Measurements from ENCODE around the gene DSCAML1.

Gene DSCAML1, protein sequence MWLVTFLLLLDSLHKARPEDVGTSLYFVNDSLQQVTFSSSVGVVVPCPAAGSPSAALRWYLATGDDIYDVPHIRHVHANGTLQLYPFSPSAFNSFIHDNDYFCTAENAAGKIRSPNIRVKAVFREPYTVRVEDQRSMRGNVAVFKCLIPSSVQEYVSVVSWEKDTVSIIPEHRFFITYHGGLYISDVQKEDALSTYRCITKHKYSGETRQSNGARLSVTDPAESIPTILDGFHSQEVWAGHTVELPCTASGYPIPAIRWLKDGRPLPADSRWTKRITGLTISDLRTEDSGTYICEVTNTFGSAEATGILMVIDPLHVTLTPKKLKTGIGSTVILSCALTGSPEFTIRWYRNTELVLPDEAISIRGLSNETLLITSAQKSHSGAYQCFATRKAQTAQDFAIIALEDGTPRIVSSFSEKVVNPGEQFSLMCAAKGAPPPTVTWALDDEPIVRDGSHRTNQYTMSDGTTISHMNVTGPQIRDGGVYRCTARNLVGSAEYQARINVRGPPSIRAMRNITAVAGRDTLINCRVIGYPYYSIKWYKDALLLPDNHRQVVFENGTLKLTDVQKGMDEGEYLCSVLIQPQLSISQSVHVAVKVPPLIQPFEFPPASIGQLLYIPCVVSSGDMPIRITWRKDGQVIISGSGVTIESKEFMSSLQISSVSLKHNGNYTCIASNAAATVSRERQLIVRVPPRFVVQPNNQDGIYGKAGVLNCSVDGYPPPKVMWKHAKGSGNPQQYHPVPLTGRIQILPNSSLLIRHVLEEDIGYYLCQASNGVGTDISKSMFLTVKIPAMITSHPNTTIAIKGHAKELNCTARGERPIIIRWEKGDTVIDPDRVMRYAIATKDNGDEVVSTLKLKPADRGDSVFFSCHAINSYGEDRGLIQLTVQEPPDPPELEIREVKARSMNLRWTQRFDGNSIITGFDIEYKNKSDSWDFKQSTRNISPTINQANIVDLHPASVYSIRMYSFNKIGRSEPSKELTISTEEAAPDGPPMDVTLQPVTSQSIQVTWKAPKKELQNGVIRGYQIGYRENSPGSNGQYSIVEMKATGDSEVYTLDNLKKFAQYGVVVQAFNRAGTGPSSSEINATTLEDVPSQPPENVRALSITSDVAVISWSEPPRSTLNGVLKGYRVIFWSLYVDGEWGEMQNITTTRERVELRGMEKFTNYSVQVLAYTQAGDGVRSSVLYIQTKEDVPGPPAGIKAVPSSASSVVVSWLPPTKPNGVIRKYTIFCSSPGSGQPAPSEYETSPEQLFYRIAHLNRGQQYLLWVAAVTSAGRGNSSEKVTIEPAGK (N-terminal part only)

DNA sequence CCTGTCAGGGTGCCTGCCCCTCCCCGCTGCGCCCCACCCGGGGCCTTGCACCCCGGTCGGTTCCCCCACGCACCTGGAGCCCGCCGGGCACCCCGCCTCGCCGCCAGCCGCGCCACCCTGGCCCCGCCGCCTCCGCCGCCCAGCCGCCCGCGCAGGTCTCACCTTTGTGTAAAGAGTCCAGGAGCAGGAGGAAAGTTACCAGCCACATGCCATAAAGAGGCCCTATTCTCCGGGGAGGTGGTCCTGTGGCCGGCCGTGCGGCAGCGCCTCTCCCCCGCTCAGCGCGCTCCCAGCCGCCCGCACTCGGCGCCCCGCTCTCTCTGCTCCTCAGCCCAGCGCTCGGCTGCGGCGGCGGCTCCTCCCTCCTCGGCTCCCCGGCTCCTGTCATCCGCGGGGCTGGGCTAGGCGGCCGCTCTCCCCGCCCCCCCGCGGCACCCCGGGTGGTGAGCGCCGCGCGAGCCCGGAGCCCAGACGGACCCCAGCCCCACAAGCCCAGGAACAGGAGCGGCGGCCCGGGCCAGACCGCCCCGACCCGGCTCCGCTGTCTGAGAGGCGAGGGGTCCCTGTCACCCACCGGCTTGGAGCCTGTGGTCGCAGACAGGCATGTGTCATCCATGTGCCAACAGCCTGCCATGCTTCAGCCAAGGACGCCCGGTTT, at the start of gene DSCAML1:
DSCAML1 (minus strand) TSS at position 345 of the 658 bp plus-strand sequence; CDS start at position 208, 137 bp downstream.
- DNase-seq: no peak

DNA sequence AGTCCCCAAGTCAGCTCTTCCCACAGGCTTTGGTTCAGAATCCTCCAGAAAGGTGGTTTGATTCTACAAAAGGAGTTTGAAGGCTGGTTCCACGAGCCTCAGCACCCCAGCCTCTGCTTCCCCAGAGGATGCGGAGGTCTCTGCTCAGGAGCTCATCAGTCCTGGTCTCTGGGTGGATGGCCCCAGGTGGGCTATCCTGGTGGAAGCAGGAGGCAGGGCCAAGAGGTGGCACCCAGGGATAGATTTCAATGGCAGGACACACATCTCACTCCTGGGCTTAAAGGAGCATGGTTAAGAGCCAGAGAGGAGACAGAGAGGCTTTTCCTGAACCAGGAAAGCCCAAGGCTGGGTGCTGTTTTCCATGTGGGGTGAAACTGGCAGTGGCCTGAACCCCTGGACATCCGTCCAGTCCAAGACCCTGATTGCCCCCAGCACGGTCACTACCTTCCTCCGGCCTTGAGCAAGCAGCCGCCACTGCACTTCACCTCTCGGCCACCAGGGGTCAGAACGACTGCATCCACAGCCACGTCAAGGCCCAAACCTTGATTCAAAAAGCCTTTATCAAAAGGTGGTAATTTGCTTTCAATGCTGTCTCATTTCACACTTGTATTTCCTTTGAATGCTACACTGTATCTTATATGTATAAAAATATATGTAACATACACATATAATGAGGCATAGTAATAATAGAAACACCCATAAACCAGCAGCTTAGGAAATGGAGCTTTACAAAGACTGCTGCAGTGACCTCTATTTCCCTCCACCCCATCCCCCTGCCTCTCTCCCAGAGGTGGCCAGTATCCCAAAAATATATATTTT, 46.9 kb upstream of the DSCAML1 start:
- peak; percentile 91 for DNase-seq

DNA sequence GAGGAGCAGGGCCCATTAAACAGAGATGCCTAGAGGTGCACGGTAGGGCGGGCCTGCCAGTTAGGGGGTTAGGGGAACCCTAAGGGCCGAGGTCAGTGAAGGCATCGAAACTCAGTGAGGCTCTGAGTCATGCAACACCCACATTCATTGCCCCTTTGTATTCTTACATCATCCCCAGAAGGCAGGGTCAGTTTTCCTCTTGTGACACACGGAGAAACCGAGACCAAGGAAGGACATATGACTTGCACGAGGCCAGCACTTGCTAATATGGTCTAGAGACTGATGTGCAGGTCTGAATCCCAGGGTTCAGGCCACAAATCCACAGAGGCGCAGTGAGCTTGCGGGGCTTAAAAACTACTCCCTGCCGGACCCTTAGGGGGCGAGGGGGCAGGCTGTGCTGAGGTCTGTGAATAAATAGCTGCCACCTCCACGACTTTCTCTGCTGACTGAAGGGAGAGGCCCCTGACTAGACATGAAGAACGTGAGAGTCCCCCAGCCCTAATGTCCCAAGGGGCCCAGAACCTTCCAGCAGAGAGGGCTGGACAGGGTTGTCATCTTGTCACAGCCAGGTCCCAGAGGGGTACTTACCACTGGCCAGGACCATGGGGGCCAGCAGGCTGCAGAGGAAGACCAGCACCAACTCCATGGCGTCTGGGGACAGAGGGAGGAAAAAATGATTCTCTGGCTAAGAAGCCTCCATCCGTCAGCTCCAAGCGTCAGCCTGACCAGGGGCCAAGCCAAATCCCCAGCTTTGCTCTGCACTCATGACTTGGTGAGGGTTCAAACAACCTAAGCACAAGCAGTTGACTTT, 45.3 kb upstream of the DSCAML1 start:
- peak; percentile 22 for DNase-seq

DNA sequence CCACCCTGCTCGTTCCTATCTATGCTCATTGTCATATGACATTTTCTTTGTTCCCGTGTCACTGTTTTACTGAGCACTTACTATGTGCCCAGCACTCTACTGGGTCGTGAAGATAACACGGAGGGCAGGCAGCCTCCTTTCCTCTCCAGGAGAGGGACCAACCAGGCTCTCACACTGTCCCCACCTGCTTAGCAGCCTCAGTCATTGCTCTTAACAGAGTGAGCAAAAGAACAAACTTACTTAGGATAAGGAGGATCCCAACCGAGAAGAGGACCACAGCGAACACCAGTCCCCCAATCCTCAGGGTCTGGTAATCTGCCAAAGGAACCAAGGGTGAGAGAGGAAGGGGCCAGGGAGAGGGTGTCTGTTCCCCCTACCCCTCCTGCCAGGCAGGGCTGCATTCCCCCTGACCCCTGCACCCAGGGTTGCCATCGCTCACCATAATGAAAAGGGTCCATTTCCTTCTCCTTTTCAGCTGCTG, 44.6 kb upstream of the DSCAML1 start:
- no peak for DNase-seq

DNA sequence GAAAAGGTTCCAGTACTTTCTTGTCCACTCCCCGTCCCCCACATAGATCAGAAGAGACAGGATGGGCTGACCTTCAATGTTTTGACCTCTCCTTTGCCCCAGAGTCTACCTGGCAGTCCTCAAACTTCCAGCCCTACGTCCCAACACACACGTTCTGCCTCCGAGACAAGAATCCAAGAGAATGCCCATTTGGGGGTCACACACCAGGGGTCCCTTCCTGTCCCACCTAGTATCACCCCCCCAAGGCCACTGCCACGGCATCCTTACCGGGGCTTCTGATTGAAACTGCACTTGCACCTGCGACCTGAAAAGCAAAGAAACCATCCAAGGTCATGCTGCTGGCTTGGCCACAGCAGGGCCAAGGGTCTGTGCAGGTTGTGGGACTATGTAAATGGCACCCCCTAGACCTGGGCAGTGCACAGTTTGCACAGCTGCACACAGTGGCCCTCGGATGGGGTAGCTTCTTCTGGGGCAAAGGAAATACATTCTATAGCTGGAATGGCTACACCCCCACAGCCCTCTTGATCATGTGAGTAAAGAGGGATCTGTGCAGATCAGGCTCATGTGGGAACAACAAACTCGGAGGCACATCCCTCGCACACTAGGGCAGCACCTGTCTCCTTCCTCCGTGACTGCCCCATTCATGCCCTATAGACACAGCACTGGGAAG, 44.0 kb upstream of the DSCAML1 start:
- no peak for DNase-seq

DNA sequence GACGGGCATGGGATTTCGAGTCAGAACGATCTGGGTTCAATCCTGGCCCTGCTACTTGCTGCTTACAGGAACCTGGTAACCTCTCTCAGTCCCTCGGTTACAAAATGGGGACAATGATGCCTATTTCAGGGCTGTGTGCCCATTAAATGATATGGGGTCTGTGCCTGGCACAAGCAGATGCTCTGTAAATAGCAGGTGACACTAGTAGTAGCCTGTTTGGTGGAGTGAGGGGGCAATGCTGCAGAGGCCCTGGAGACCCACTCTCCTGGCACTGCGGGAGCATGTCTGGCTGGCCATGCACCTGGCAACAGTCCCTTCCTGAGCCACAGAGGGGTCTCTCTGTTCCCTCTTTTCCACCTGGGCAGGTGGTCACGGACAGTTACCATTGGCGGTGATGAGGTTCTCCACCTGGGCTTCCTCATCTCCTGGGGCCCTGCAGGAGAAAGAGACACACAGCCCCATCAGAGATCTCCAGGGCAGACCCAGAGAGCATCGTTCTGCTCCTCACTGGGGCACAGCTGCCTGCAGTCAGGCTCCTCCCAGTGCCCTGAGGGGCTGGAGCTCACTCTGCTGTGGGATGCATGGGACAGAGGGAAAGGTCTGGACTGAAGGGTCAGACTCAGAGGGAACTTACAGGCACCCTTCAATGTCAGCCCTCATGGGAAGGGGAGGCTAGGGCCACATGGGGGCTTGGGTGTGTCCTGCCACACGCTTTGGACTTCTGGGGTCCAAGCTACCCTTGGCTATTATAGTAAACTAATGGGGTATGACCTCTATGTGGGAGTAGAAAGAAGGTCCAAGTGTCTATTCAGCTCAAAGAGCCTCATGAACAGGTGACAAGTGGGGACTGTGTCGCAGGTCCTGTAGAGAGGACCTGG, 43.2 kb upstream of the DSCAML1 start:
- no peak for DNase-seq

DNA sequence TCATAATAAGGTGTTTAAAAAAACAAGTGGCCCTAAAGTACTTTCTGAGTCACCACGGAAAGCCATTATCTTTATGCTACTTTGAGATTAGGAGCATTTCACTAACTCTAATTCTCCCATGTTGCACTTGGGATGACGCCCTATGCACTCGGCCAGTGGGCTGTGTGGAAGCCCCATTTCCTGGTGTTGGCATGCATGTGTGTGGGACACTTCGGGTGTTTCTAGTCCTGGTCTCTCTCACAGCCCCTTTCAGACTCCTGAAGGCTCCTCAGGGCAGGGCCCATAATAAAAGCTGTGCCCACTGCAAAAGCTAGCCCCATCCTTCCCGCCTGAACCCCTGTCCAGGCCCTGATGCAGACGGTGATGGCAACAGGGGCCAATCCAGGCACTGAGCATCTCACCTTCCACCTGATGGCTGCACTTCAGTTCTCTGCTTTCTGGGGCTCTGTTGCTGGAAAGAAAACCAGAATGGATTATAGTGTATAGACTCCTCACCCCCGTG, 42.4 kb upstream of the DSCAML1 start:
- peak; percentile 20 for DNase-seq

DNA sequence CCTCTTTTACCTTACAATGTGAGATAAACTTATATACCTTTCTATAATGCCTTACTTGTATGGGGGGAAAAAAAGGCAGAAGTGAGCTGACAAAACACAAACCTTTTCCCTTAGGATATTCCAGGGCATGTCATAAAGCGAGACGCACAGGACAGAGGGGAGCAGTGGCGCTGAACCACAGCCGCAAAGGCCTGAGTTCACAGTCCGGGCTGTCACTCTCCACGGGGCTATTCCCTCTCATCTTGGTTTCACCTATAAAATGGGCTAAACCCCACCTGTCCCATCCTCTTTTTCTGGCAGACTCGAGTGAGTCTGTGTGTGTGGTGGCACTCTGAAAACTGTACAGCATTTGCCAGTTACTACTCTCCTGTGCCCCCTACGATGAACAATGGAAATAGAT, 41.9 kb upstream of the DSCAML1 start:
- DNase-seq: no peak

DNA sequence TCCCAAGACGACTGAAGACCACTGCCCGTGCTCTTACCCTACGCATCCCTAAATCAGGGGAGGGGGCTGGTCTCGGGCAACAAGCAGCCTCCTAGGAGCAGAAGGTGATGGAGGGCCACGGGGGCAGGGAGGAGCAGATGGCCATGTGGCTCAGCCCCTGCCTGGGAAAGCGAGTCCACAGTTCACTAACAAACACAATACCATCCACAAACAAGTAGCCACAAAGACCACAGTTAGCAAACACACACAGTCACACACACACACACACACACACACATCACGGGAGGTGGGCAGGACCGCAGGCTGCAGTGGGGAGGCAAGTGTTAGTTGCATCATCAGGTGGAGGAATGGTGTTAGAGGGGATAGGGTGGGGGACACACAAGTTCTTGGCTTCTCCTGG, 40.8 kb upstream of the DSCAML1 start:
- DNase-seq: no peak

DNA sequence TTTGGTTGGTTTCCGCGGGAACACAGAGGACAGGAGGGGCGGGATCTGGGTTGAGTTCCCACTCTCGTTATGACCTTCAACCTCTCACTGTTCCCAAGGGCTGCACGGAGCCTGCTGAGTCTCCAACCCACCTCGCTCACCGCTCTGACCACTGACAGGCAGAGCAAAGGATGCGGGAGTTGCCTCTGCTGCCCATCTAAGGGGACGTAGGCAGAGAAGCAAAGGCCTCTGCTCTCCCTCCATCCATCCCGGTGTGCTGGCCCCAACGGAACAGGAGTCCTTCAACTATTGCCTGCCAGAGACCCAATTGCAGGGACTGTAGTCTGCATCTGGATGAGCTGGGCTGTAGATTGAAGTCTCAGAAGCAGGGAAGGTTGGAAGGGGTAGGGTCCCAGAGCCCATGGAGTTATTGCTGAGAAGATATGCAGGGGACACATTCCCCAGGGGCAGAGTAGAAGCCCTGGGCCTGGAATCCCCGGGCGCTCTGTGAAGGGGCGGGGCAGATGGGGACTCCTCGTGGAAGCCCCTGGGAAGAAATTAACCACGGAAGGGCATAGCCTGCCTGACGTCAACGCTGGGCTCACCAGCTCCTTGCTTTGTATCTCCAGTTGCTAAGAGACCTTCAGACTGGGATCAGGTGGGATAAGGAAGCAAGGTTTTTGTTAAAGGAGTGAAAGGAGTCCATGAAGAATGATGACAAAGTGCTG, 40.2 kb upstream of the DSCAML1 start:
- DNase-seq: no peak

DNA sequence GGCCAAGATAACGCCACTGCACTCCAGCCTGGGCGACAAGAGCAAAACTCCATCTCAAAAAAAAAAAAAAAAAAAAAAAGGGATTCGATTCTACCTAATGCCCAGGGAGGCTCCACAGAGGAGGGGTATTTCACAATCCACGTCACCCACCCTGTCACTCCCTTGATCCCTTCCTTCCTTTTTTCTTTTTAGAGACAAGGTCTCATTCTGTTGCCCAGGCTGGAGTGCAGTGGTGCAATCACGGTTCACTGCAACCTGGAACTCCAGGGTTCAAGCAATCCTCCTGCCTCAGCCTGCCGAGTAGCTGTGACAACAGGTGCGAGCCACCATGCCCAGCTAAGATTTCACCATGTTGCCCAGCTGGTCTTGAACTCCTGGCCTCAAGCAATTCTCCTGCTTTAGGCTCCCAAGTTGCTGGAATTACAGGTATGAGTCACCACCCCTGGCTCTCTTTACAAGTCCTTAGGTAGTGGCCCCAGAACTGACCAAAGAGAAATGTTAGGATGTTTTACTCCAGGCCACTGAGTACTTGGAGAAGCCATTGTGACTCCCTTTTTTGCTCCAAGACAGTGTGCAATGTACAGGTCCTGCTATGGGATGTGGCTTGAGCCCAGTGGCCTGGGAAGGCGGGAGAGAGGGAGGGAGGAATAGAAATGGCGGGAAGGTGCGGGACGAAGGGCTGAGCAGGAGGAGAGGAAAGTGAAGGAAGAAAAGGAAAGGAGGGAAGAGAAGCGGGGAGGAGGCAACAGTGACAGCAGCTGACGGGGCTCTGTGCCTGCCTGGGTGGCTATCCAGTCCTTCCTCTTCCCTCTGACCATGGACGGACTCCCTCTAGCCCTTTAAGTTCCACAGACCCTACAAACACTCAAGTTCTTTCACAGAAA, 39.3 kb upstream of the DSCAML1 start:
- no peak for DNase-seq

DNA sequence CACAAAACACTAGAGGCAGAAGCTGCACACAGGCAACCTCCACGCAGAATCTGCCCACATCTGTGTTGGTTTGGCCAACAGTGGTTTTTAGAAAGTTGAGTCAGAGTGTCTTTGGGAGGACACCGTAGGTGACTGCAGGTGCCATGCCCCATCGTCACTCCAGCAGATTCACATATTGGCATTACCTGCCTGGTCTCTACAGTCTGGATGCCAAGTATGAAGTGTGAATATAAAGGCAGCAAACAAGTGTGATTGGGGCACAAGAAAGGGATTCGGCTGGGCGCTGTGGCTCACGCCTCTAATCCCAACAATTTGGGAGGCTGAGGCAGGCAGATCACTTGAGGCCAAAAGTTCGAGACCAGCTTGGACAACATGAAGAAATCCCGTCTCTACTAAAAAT, 38.6 kb upstream of the DSCAML1 start:
- DNase-seq: no peak

DNA sequence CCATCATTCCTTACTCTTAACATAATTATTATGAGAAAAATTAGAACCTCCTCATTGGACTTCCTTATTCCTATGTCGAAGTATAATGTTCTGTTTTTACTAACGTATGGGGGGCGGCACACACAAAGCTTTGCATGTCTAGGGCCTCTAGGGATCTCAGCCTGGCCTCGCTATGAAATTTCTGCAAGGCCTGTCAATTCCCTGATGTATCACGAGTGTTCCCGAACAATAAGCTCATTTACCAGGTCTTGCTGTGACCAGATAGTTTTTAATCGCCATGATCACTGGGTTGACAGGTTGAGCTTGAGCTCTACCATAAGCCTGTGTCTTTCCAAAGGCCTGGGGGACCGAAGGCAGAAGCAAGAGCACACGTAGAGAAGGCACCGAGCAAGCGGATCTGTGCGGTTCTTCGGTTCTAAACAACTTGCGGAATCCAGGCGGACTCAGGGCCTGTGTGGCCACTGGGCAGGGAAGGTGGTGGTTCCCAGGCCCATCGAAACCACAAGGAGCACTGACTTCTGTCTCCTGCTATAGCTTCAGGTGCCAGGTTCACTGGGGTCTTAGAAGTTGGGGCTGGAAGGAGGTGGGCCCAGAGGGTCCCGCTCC, 37.9 kb upstream of the DSCAML1 start:
- no peak for DNase-seq

DNA sequence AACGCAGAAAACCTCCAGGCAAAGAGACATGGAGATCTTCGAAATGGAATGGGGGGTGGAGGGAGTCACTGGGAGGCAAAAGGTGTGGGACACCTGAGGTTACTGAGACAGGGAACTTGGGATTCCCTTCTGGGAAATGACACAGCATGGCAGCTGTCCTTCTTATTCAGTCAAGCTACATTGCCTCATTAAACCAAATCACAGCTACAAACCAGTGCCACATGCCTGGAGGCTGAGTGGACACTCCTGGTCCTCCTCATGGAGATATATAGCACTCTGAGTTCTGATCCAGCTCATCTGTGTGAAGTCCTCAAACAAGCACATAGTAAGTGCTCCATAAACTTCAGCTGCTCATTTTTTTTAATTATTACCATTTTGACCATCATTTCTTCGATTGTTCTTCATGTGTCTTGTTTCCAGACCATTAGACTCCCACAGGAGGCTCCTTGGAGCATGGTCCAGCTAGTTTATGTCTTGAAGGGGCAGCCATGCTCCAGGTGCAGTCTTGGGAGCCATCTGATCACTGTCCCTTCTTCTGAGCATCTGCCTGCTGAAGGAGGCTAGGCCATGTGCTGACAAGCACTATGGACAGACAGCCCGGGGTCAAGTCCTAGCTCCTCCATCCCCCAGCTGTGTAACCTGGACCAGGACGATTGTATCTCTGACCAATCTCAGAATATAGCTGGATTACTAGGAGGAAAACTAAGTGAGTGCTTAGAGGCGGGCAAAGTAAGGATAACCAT, 37.2 kb upstream of the DSCAML1 start:
- no peak for DNase-seq

DNA sequence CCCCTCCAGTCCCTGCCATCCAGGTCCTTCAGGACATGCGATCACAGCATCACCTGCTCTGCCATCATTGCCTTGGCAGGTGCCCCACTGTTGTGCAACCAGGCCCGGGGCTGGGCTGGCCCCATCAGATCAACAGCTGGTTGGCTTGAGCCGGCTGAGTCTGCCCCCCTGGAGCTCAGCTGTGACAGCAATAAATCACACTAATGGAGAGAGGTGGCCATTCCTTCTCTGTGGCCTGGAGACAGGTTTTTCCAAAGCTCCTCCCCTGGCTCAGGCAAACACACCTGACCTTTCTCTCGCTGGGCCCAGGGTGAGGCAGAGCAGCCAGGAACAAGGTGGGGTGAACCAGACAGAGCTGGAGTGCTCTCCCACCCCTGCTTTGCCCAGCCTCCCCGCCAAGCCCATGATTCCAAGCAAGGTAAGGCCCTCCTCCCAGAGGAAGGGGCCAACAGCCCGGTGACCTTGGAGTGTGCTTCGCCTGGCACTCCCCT, 36.4 kb upstream of the DSCAML1 start:
- DNase-seq: no peak

DNA sequence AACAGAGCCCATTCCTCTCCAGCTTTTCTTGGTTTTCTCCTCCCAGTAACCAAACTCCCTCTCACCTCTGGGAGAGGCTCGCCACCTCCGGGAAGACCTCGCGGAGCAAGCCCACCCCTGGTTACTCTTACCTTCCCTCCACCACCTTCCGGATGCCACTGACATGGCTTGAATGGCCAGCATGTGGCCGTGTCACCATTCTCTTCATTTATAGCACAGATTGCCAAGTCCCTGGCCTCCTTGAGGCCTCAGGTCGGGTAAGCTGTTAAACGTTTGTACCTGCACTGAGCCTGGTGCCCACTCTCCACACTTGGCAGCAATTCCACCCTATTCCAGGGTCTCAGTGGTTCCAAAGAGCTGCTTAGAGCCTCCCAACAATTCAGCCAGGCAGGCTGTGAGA, 35.5 kb upstream of the DSCAML1 start:
- DNase-seq: no peak
